GM13977 (cell line): ENCODE measurements around the gene PORCN.
"Not testable (repeated sequence)": the region's sequence is repeated elsewhere in the genome, so short reads cannot be mapped to it uniquely, and the experiment has no call there.

ENCODE experiments used
- DNase-seq: peaks from one replicate; pipeline ENCODE4 v3.0.0; 2012; ENCODE audit warnings: low spot score
- CTCF ChIP-seq: IDR thresholded peaks from 2 replicates; pipeline ENCODE4 v1.5.1; 2012; ENCODE audit warnings: mild to moderate bottlenecking, control low read depth; ENCODE audit not compliant: insufficient read depth; ENCODE audit errors: extremely low read depth, missing control alignments
- in situ Hi-C: fragments of 300-500 bp; cut with MboI; formaldehyde crosslinking; loops from one replicate; pipeline ENCODE4 v1.12.0; 2022; ENCODE audit warnings: low sequenced_read_pairs, low pct_unique_long_range_greater_than_20kb, mixed read lengths, inconsistent platforms; ENCODE audit not compliant: unreplicated experiment

Gene PORCN

GRCh38 chrX:48520455-48520854, 11.7 kb downstream of the PORCN start:
- TF ChIP-seq CTCF: no peak
- DNase-seq: no peak
- in situ Hi-C loops: no loop called here

- in situ Hi-C loops: no loop called here
- DNase-seq: no peak
- TF ChIP-seq CTCF: no peak
Observed at GRCh38 chrX:48520976-48521352, 12.2 kb downstream of the PORCN start.

GRCh38 chrX:48521353-48522243, 12.8 kb downstream of the PORCN start, which contains the start of gene EBP:
Gene EBP (plus strand): TSS chrX:48521808. CDS start chrX:48523772, 1,964 bp downstream.
- peak; percentile 91 for DNase-seq
- TF ChIP-seq CTCF: no peak
- in situ Hi-C loops: no loop called here

- no peak for TF ChIP-seq CTCF
- in situ Hi-C loops: no loop called here
- DNase-seq: no peak
Observed at GRCh38 chrX:48522291-48522690, 13.5 kb downstream of the PORCN start.

- no peak for TF ChIP-seq CTCF
- DNase-seq: no peak
Observed at GRCh38 chrX:48523682-48524081, 14.9 kb downstream of the PORCN start.

GRCh38 chrX:48525853-48526252, 17.1 kb downstream of the PORCN start:
- in situ Hi-C loops: not testable (repeated sequence)

More at GRCh38 chrX:48523682-48524081, 14.9 kb downstream of the PORCN start:
- in situ Hi-C loops: no loop called here

GRCh38 chrX:48530736-48531135, 21.9 kb downstream of the PORCN start:
- in situ Hi-C loops: no loop called here
- TF ChIP-seq CTCF: no peak
- no peak for DNase-seq

More at GRCh38 chrX:48525853-48526252, 17.1 kb downstream of the PORCN start:
- not testable (repeated sequence) for DNase-seq
